ENCODE data around the gene AAGAB. TPM values are rescaled to one million over a fixed set of nuclear protein-coding genes. Genes with fewer than 3 reads are reported as not detected.

Gene AAGAB
- total RNA-seq, 1 donor from 2014 or later, result 26.6 TPM

GRCh38 chr15:67167091-67167490 is 87.4 kb downstream of the AAGAB start:
- no peaks in the 10 kb centered on the region for H3K9me3 ChIP-seq
- peaks cover 13% of the 10 kb centered on the region for H3K4me1 ChIP-seq
- no peak overlapping the region for H3K4me3 ChIP-seq
- peak overlapping the region; percentile 11 for H3K27ac ChIP-seq
- ATAC-seq (no peak), DNase-seq (peak; percentile 46)
- peaks cover 33% of the 10 kb centered on the region for H3K36me3 ChIP-seq
- TF ChIP-seq CTCF (IDR thresholded peaks at IDR 0.05), result no peak
- intact Hi-C loops (cut with DNase I), result no loop called here
- no peaks in the 10 kb centered on the region for H3K27me3 ChIP-seq

DNA sequence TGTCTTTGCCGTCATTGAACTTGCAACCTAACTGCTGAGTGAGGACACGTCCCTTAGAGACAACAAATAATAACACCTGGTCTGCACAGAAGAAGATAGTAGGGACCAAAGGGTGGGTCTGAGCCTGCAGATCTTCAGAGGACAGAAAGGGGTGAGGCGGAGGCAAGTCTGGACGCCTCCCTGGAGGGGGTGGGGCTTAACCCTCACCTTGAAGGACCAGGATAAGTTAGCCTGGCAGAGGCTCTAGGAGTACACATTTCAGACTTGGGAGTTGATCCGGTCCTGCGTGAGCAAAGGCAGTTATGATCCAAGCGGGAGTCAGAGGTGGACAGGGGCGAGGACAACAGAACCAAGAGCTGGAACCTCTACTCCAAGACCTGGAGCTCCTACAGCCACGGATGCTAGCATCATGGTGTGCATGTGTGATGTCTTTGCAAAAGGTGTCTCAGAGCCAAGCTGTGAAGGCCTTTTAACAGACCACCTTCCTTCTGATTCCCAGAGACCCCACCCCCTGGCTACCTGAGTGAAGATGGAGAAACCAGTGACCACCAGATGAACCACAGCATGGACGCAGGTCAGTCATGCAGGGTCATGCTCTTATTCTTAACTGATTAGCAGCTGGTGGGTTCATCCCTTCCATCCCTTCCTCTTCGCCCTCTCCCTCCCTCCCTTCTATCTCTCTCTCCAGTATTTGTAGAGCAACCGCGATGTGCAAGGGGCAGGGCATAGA is 88.0 kb downstream of the AAGAB start:
- ATAC-seq (no peak), DNase-seq (no peak)
- no peak for TF ChIP-seq CTCF (IDR thresholded peaks at IDR 0.05)
- H3K36me3 ChIP-seq, result peaks cover 28% of the 10 kb centered on the region
- no peak overlapping the region for H3K27ac ChIP-seq
- H3K9me3 ChIP-seq, result no peaks in the 10 kb centered on the region
- intact Hi-C loops (cut with DNase I), result no loop called here
- H3K4me1 ChIP-seq, result peaks cover 13% of the 10 kb centered on the region
- no peak overlapping the region for H3K4me3 ChIP-seq
- no peaks in the 10 kb centered on the region for H3K27me3 ChIP-seq

- intact Hi-C loops (cut with DNase I), result no loop called here
- Histone ChIP-seq H3K4me3 (no peak overlapping the region), H3K27me3 (no peaks in the 10 kb centered on the region), H3K4me1 (peaks cover 13% of the 10 kb centered on the region), H3K9me3 (no peaks in the 10 kb centered on the region), H3K27ac (no peak overlapping the region), H3K36me3 (peaks cover 19% of the 10 kb centered on the region)
- ATAC-seq, result no peak
- TF ChIP-seq CTCF (IDR thresholded peaks at IDR 0.05), result no peak
- no peak for DNase-seq
Measured at GRCh38 chr15:67165254-67166253, 88.9 kb downstream of the AAGAB start.

DNA sequence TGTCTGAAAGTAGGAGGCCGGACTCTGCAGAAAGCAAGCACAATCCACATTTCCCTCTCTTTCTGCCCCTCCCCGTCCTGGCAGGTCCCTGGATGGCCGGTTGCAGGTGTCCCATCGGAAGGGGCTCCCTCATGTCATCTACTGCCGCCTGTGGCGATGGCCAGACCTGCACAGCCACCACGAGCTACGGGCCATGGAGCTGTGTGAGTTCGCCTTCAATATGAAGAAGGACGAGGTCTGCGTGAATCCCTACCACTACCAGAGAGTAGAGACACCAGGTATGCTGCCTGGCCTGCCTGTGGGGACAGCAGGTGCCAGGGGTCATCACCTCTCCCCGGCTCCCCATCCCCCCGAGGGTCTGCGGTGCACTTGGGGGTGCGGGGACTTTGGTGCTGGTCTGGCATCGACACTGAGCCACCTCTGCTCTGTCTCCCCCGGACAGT is 89.6 kb downstream of the AAGAB start:
- peak; percentile 51 for ATAC-seq

DNA sequence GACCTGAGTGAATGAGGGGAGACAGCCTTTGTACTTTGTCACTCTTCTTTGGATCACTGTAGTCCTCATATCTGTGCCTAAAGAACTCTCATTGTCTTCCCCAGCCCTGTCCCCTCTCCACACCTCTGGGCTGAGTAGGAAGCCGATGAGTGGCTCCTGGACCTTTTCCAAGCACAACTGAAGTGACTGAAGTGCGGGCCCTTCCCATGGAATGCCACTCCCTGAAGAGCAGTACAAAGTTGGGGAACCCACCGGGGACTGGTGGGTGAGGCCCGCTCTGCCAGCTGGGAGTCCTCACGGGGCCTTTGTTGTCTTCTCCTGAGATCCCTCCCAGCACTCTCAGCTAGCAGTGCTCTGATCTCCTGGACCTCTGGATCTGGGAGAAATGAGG is 90.1 kb downstream of the AAGAB start:
- peaks cover 16% of the 10 kb centered on the region for H3K36me3 ChIP-seq
- no peaks in the 10 kb centered on the region for H3K27me3 ChIP-seq
- intact Hi-C loops (cut with DNase I), result no loop called here
- DNase-seq (peak; percentile 73), ATAC-seq (peak; percentile 56)
- H3K9me3 ChIP-seq, result no peaks in the 10 kb centered on the region
- H3K27ac ChIP-seq, result no peak overlapping the region
- TF ChIP-seq CTCF (IDR thresholded peaks at IDR 0.05), result no peak
- H3K4me3 ChIP-seq, result no peak overlapping the region
- peaks cover 13% of the 10 kb centered on the region for H3K4me1 ChIP-seq

More for the DNA sequence above, 89.6 kb downstream of the AAGAB start:
- no peak for DNase-seq
- no peak overlapping the region for H3K4me3 ChIP-seq
- H3K9me3 ChIP-seq, result no peaks in the 10 kb centered on the region
- no peaks in the 10 kb centered on the region for H3K27me3 ChIP-seq
- peaks cover 16% of the 10 kb centered on the region for H3K36me3 ChIP-seq
- TF ChIP-seq CTCF (IDR thresholded peaks at IDR 0.05), result no peak
- intact Hi-C loops (cut with DNase I), result no loop called here
- H3K27ac ChIP-seq, result no peak overlapping the region
- H3K4me1 ChIP-seq, result peaks cover 13% of the 10 kb centered on the region

All from upper lobe of right lung (tissue), 1 donor.